HCT116 (cell line): Measurements from ENCODE around the gene CNTNAP2. TPM values are rescaled to one million over a fixed set of nuclear protein-coding genes. Genes with fewer than 3 reads are reported as not detected.

Experiments used
- ATAC-seq: fragments of 200-7000 bp; cut with Tn5 transposase; 2 replicates; pipeline ENCODE4 v1.9.1; 2020; ENCODE audit warnings: mild to moderate bottlenecking, moderate library complexity
- BruUV-seq: library from RNA; stranded (reverse); fragments of 400-500 nt; replicated peaks from 2 replicates; lab custom pipeline; 2021; lab: Mats Ljungman, UMichigan
- CTCF ChIA-PET: fragments of 300-600 bp; sonication (Branson Sonifier 250); formaldehyde crosslinking; loops from one replicate; lab custom pipeline; 2021; ENCODE audit warnings: antibody characterized with exemption; lab: Charles Lee
- POLR2A ChIA-PET: fragments of 300-600, 350-600 bp; sonication (Branson Sonifier 250); formaldehyde crosslinking; loops from one replicate; lab custom pipeline; 2021; ENCODE audit warnings: antibody characterized with exemption; lab: Charles Lee
- RAD21 ChIA-PET, 2 experiments: fragments of 300-600 bp; sonication (Branson Sonifier 250); formaldehyde crosslinking; loops; one replicate each; lab custom pipeline; 2023; ENCODE audit warnings: low total read pairs in 2 of 2; ENCODE audit not compliant: uncharacterized antibody in 2 of 2, unreplicated experiment in 2 of 2, low non-redundant PET in 1 of 2; lab: Charles Lee
- DNase-seq: peaks from one replicate; pipeline ENCODE4 v3.0.0-alpha.2; 2010; ENCODE audit warnings: low read depth, low spot score
- H2AFZ ChIP-seq: fragments of 200-600 bp; shearing (Covaris generic), sonication (generic); 2 replicates; pipeline ENCODE4 v1.6.1; 2017; ENCODE audit warnings: low read depth, mixed run types, mixed read lengths, antibody characterized with exemption, low read length; ENCODE audit not compliant: poor library complexity, severe bottlenecking
- H3K27ac ChIP-seq: 2 replicates; pipeline ENCODE4 v1.5.1; 2012; ENCODE audit warnings: low read depth, low read length
- H3K27me3 ChIP-seq: fragments of 200-600 bp; sonication (generic); 2 replicates; pipeline ENCODE4 v1.6.1; 2016; ENCODE audit warnings: mixed run types, low read length, mixed read lengths; ENCODE audit not compliant: insufficient read depth
- H3K36me3 ChIP-seq, 2 experiments: fragments of 200-500 bp in 1 of 2; fragments of 200-600 bp in 1 of 2; sonication (Bioruptor generic) in 1 of 2; sonication (generic) in 1 of 2; 2 replicates each; pipeline versions ENCODE4 v1.5.1 to v1.6.1; 2014 to 2016; ENCODE audit warnings: low read length in 2 of 2, inconsistent platforms in 1 of 2, mixed read lengths in 1 of 2, mixed run types in 1 of 2; ENCODE audit not compliant: insufficient read depth in 2 of 2, control insufficient read depth in 1 of 2
- H3K4me1 ChIP-seq, 2 experiments: fragments of 200-600 bp in 1 of 2; sonication (generic) in 1 of 2; 2 replicates each; pipeline versions ENCODE4 v1.5.1 to v1.6.1; 2012 to 2017; ENCODE audit warnings: low read length in 2 of 2, inconsistent platforms in 1 of 2, mild to moderate bottlenecking in 1 of 2, mixed read lengths in 1 of 2, mixed run types in 1 of 2, moderate library complexity in 1 of 2; ENCODE audit not compliant: insufficient read depth in 2 of 2, control insufficient read depth in 1 of 2
- H3K4me2 ChIP-seq: fragments of 200-600 bp; sonication (generic); 2 replicates; pipeline ENCODE4 v1.6.1; 2017; ENCODE audit warnings: mixed run types, low read length, mixed read lengths
- H3K4me3 ChIP-seq, 2 experiments: fragments of 200-600 bp in 1 of 2; sonication (generic) in 1 of 2; replicated peaks in 1 of 2; 2 replicates each; pipeline ENCODE4 v1.5.1; 2011 to 2016; ENCODE audit warnings: low read length in 2 of 2, control low read depth in 1 of 2, low read depth in 1 of 2, mild to moderate bottlenecking in 1 of 2, mixed read lengths in 1 of 2, mixed run types in 1 of 2
- H3K79me2 ChIP-seq: fragments of 200-600 bp; sonication (generic); 2 replicates; pipeline ENCODE4 v1.6.1; 2017; ENCODE audit warnings: mild to moderate bottlenecking, mixed run types, low read length, moderate library complexity, mixed read lengths; ENCODE audit not compliant: insufficient read depth
- H3K9ac ChIP-seq: fragments of 200-600 bp; sonication (generic); 2 replicates; pipeline ENCODE4 v1.6.1; 2016; ENCODE audit warnings: low read length, mixed read lengths
- H3K9me2 ChIP-seq: fragments of 200-600 bp; sonication (generic), shearing (Covaris generic); 2 replicates; pipeline ENCODE4 v1.6.1; 2017; ENCODE audit warnings: mixed run types, mild to moderate bottlenecking, moderate library complexity; ENCODE audit not compliant: insufficient read depth
- H3K9me3 ChIP-seq, 2 experiments: fragments of 200-500 bp in 1 of 2; fragments of 200-600 bp in 1 of 2; sonication (Bioruptor generic) in 1 of 2; sonication (generic) in 1 of 2; 2 replicates each; pipeline ENCODE4 v1.6.1; 2014 to 2017; ENCODE audit warnings: low read length in 2 of 2, mixed read lengths in 2 of 2, inconsistent platforms in 1 of 2, low read depth in 1 of 2, mild to moderate bottlenecking in 1 of 2, mixed run types in 1 of 2, moderate library complexity in 1 of 2; ENCODE audit not compliant: control insufficient read depth in 1 of 2, insufficient read depth in 1 of 2
- H4K20me1 ChIP-seq: fragments of 200-600 bp; sonication (generic), shearing (Covaris generic); 2 replicates; pipeline ENCODE4 v1.6.1; 2017; ENCODE audit warnings: mixed run types, mild to moderate bottlenecking, moderate library complexity; ENCODE audit not compliant: insufficient read depth
- CTCF ChIP-seq, 3 experiments: fragments of 200-600 bp in 1 of 3; sonication (generic) in 1 of 3; IDR thresholded peaks in 2 of 3; conservative IDR thresholded peaks in 1 of 3; 2 replicates each; pipeline ENCODE4 v1.5.1; 2012 to 2017; ENCODE audit warnings: low read depth in 2 of 3, low read length in 2 of 3, antibody characterized with exemption in 1 of 3, borderline replicate concordance in 1 of 3, control low read depth in 1 of 3, mild to moderate bottlenecking in 1 of 3, mixed read lengths in 1 of 3, mixed run types in 1 of 3, moderate library complexity in 1 of 3; ENCODE audit not compliant: insufficient read depth in 1 of 3
- JUND ChIP-seq: IDR thresholded peaks from 2 replicates; pipeline ENCODE4 v1.6.1; 2012
- SP1 ChIP-seq: IDR thresholded peaks from 2 replicates; pipeline ENCODE4 v1.6.1; 2012; ENCODE audit warnings: low read depth
- intact Hi-C: fragments of 100-400 bp; cut with micrococcal nuclease; formaldehyde crosslinking; loops from 2 replicates; pipeline ENCODE4 v1.10.0; 2022
- total RNA-seq: library from RNA; stranded (reverse); gene quantifications from one replicate; pipeline ENCODE4 v1.2.1, GENCODE V29; 2021; ENCODE audit not compliant: unreplicated experiment

Gene CNTNAP2
- total RNA-seq, 1 experiment from 2014 or later = 0.37 TPM

GRCh38 chr7:148371280-148371937 lies 2254.8 kb downstream of the CNTNAP2 start:
- CTCF ChIA-PET = no interaction called here

More at GRCh38 chr7:148371280-148371937, 2254.8 kb downstream of the CNTNAP2 start:
- no peak overlapping the region for H2AFZ ChIP-seq
- no peaks in the 10 kb centered on the region for H3K79me2 ChIP-seq
- no peak for ATAC-seq
- DNase-seq = no peak
- H3K4me1 ChIP-seq = no peaks in the 10 kb centered on the region
- intact Hi-C loops = no loop called here
- H3K27ac ChIP-seq = no peak overlapping the region
- H3K4me2 ChIP-seq = no peak overlapping the region
- no peak overlapping the region for H3K9ac ChIP-seq
- POLR2A ChIA-PET = no interaction called here
- no peaks in the 10 kb centered on the region for H3K27me3 ChIP-seq
- RAD21 ChIA-PET = no interaction called here
- no peaks in the 10 kb centered on the region for H3K36me3 ChIP-seq
- H3K9me2 ChIP-seq = no peaks in the 10 kb centered on the region
- no peaks in the 10 kb centered on the region for H3K9me3 ChIP-seq
- H3K4me3 ChIP-seq = no peak overlapping the region
- BruUV-seq = no TSS peak
- TF ChIP-seq CTCF (IDR thresholded peaks at IDR 0.05 in 2 of 3, conservative IDR thresholded peaks at IDR 0.05 in 1 of 3; ENCODE audit: borderline replicate concordance in 1 of 3, insufficient read depth in 1 of 3, low read depth in 2 of 3, low read length in 2 of 3) (no peak), SP1 (no peak), JUND (no peak)
- TF ChIP-seq, all 23 proteins: peak for 0
- H4K20me1 ChIP-seq = no peaks in the 10 kb centered on the region
